ENCODE measurements around the gene ZBTB46.

Gene ZBTB46

GRCh38 chr20:63769891-63770474, 61.1 kb downstream of the ZBTB46 start:
- H3K4me3 ChIP-seq (ENCODE audit: low read depth, low read length): no peak overlapping the region

- H3K4me3 ChIP-seq (ENCODE audit: low read depth, low read length): no peak overlapping the region
Observed at GRCh38 chr20:63768591-63769515, 62.2 kb downstream of the ZBTB46 start.

GRCh38 chr20:63767886-63768285, 63.2 kb downstream of the ZBTB46 start:
- no peak overlapping the region for H3K4me3 ChIP-seq (ENCODE audit: low read depth, low read length)

GRCh38 chr20:63767456-63767855, 63.6 kb downstream of the ZBTB46 start:
- no peak overlapping the region for H3K4me3 ChIP-seq (ENCODE audit: low read depth, low read length)

- H3K4me3 ChIP-seq (ENCODE audit: low read depth, low read length): no peak overlapping the region
Observed at GRCh38 chr20:63766695-63767426, 64.2 kb downstream of the ZBTB46 start.

- H3K4me3 ChIP-seq (ENCODE audit: low read depth, low read length): no peak overlapping the region
Observed at GRCh38 chr20:63765902-63766301, 65.2 kb downstream of the ZBTB46 start.

- no peak overlapping the region for H3K4me3 ChIP-seq (ENCODE audit: low read depth, low read length)
Observed at GRCh38 chr20:63765082-63765873, 65.8 kb downstream of the ZBTB46 start.

GRCh38 chr20:63759377-63759901, 71.6 kb downstream of the ZBTB46 start:
- H3K4me3 ChIP-seq (ENCODE audit: low read depth, low read length): no peak overlapping the region

- no peak overlapping the region for H3K4me3 ChIP-seq (ENCODE audit: low read depth, low read length)
Observed at GRCh38 chr20:63758152-63758551, 72.9 kb downstream of the ZBTB46 start.

- H3K4me3 ChIP-seq (ENCODE audit: low read depth, low read length): no peak overlapping the region
Observed at GRCh38 chr20:63756648-63756991, 74.4 kb downstream of the ZBTB46 start.

GRCh38 chr20:63755933-63756647, 75.0 kb downstream of the ZBTB46 start:
- no peak overlapping the region for H3K4me3 ChIP-seq (ENCODE audit: low read depth, low read length)

GRCh38 chr20:63754008-63754407, 77.1 kb downstream of the ZBTB46 start:
- no peak overlapping the region for H3K4me3 ChIP-seq (ENCODE audit: low read depth, low read length)

- no peak overlapping the region for H3K4me3 ChIP-seq (ENCODE audit: low read depth, low read length)
Observed at GRCh38 chr20:63753381-63753780, 77.7 kb downstream of the ZBTB46 start.

- no peak overlapping the region for H3K4me3 ChIP-seq (ENCODE audit: low read depth, low read length)
Observed at GRCh38 chr20:63752411-63753101, 78.5 kb downstream of the ZBTB46 start.

- H3K4me3 ChIP-seq (ENCODE audit: low read depth, low read length): no peak overlapping the region
Observed at GRCh38 chr20:63751471-63752271, 79.4 kb downstream of the ZBTB46 start.

- no peak overlapping the region for H3K4me3 ChIP-seq (ENCODE audit: low read depth, low read length)
Observed at GRCh38 chr20:63750807-63751470, 80.1 kb downstream of the ZBTB46 start.

- no peak overlapping the region for H3K4me3 ChIP-seq (ENCODE audit: low read depth, low read length)
Observed at GRCh38 chr20:63749597-63750508, 81.2 kb downstream of the ZBTB46 start.

All from iPS-11a (cell line).